Esophagus squamous epithelium (tissue), 4 donors: ENCODE measurements around the gene SHOC1.

Experiments used
- POLR2A ChIP-seq, 4 donors: fragments of 450-650 bp; IDR thresholded peaks; one replicate each; pipeline ENCODE4 v1.6.1; 2017; ENCODE audit warnings: antibody characterized with exemption in 4 of 4, mild to moderate bottlenecking in 4 of 4, moderate library complexity in 3 of 4
- TF ChIP-seq, protein P1 (sequence below), 6 experiments: fragments of 450-650 bp in 4 of 6; fragments of 200-600 bp in 2 of 6; sonication (generic) in 2 of 6; IDR thresholded peaks; one replicate each; pipeline ENCODE4 v1.5.1; 2016 to 2019; ENCODE audit warnings: antibody characterized with exemption in 6 of 6, mild to moderate bottlenecking in 4 of 6, moderate library complexity in 4 of 6

DNA sequence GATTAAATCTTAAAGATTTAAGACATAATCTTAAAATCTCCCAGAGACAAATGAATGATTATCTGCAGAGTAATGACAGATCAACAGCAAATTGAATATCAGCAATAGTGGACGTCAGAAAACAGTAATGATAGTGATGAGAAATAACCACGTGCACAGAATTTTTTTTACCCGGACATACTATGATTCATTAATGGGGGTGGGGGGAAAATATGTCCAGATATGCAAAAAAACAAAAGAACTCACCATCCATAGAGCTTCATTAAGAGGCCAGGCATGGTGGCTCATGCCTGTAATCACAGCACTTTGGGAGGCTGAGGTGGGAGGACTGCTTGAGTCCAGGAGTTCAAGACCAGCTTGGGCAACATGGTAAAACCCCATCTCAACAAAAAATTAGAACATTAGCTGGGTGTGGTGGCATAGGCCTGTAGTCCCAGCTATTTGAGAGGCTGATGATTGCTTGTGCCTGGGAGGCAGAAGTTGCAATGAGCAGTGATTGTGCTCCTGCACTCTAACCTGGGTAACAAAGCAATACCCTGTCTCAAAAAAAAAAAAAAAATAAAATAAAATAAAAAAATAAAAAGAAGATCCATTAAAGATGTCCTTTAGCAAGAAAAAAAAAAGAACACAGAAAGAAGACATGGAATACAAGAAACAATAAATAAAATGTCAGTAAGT lies 30.9 kb upstream of the SHOC1 start:
- TF ChIP-seq, protein P1, sequence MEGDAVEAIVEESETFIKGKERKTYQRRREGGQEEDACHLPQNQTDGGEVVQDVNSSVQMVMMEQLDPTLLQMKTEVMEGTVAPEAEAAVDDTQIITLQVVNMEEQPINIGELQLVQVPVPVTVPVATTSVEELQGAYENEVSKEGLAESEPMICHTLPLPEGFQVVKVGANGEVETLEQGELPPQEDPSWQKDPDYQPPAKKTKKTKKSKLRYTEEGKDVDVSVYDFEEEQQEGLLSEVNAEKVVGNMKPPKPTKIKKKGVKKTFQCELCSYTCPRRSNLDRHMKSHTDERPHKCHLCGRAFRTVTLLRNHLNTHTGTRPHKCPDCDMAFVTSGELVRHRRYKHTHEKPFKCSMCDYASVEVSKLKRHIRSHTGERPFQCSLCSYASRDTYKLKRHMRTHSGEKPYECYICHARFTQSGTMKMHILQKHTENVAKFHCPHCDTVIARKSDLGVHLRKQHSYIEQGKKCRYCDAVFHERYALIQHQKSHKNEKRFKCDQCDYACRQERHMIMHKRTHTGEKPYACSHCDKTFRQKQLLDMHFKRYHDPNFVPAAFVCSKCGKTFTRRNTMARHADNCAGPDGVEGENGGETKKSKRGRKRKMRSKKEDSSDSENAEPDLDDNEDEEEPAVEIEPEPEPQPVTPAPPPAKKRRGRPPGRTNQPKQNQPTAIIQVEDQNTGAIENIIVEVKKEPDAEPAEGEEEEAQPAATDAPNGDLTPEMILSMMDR (IDR thresholded peaks at IDR 0.05), result no peak
- no peak for TF ChIP-seq POLR2A (IDR thresholded peaks at IDR 0.05)
